WTC11 (cell line): ENCODE results near the gene TMEM88. TPM values are rescaled to one million over a fixed set of nuclear protein-coding genes. Genes with fewer than 3 reads are reported as not detected.

Source experiments
- ATAC-seq: fragments of 200-7000 bp; cut with Tn5 transposase; 2 replicates; pipeline ENCODE4 v1.10.0; 2021; ENCODE audit warnings: mild to moderate bottlenecking, moderate library complexity
- CTCF ChIA-PET: fragments of 300-600 bp; sonication (Branson Sonifier 250); formaldehyde crosslinking; loops from one replicate; lab custom pipeline; 2021; ENCODE audit warnings: antibody characterized with exemption; lab: Charles Lee
- POLR2A ChIA-PET: fragments of 350-600 bp; sonication (Branson Sonifier 250); formaldehyde crosslinking; loops from one replicate; lab custom pipeline; 2021; ENCODE audit warnings: antibody characterized with exemption; lab: Charles Lee
- DNase-seq: peaks from one replicate; pipeline ENCODE4 v3.0.0; 2021; ENCODE audit warnings: low spot score
- H3K27ac Mint-ChIP-seq: 2 replicates; pipeline ENCODE4 v1.8.0; 2021; ENCODE audit warnings: mixed read lengths
- H3K27me3 Mint-ChIP-seq: 2 replicates; pipeline ENCODE4 v1.8.0; 2021; ENCODE audit warnings: low read depth, mild to moderate bottlenecking, moderate library complexity, mixed read lengths
- H3K36me3 Mint-ChIP-seq: 2 replicates; pipeline ENCODE4 v1.8.0; 2021; ENCODE audit warnings: mixed read lengths
- H3K4me1 Mint-ChIP-seq: 2 replicates; pipeline ENCODE4 v1.8.0; 2022; ENCODE audit warnings: mixed read lengths
- H3K4me3 Mint-ChIP-seq: 2 replicates; pipeline ENCODE4 v1.8.0; 2021; ENCODE audit warnings: mild to moderate bottlenecking, moderate library complexity, mixed read lengths
- H3K9me3 Mint-ChIP-seq: 2 replicates; pipeline ENCODE4 v1.8.0; 2021; ENCODE audit warnings: mixed read lengths
- CBFB ChIP-seq: sonication (generic); formaldehyde crosslinking; IDR thresholded peaks from 2 replicates; pipeline ENCODE4 v1.8.1; 2022; ENCODE audit warnings: mild to moderate bottlenecking, low read depth, missing genetic modification reagents
- CTCF ChIP-seq: fragments of 200-600 bp; IDR thresholded peaks from 2 replicates; pipeline ENCODE4 v1.8.0; 2022; ENCODE audit warnings: antibody characterized with exemption
- ESRRA ChIP-seq: sonication (generic); formaldehyde crosslinking; IDR thresholded peaks from 2 replicates; pipeline ENCODE4 v1.8.1; 2022; ENCODE audit warnings: mild to moderate bottlenecking, missing genetic modification reagents, borderline replicate concordance
- FOXJ3 ChIP-seq: sonication (generic); formaldehyde crosslinking; IDR thresholded peaks from 2 replicates; pipeline ENCODE4 v1.9.0; 2021; ENCODE audit warnings: missing genetic modification reagents, mild to moderate bottlenecking, borderline replicate concordance
- IRF2 ChIP-seq: sonication (generic); formaldehyde crosslinking; IDR thresholded peaks from 2 replicates; pipeline ENCODE4 v1.8.0; 2022; ENCODE audit warnings: low read depth, missing genetic modification reagents, borderline replicate concordance
- JUN ChIP-seq: sonication (generic); formaldehyde crosslinking; IDR thresholded peaks from 2 replicates; pipeline ENCODE4 v1.8.0; 2023; ENCODE audit warnings: mild to moderate bottlenecking, missing genetic modification reagents
- KAT7 ChIP-seq: sonication (generic); formaldehyde crosslinking; IDR thresholded peaks from 2 replicates; pipeline ENCODE4 v1.8.1; 2023; ENCODE audit warnings: missing genetic modification reagents, mild to moderate bottlenecking, borderline replicate concordance
- PREB ChIP-seq: sonication (generic); formaldehyde crosslinking; IDR thresholded peaks from 2 replicates; pipeline ENCODE4 v1.8.1; 2022; ENCODE audit warnings: mild to moderate bottlenecking, missing genetic modification reagents, moderate library complexity, borderline replicate concordance
- SOX15 ChIP-seq: fragments of 250-450 bp; sonication (Bioruptor Pico); IDR thresholded peaks from 2 replicates; pipeline ENCODE4 v1.9.0; 2021; ENCODE audit warnings: mild to moderate bottlenecking
- ZNF219 ChIP-seq: sonication (generic); formaldehyde crosslinking; IDR thresholded peaks from 2 replicates; pipeline ENCODE4 v1.8.0; 2023; ENCODE audit warnings: missing genetic modification reagents, mild to moderate bottlenecking, borderline replicate concordance
- ZNF232 ChIP-seq: sonication (generic); formaldehyde crosslinking; IDR thresholded peaks from 2 replicates; pipeline ENCODE4 v1.8.0; 2022; ENCODE audit warnings: mild to moderate bottlenecking, missing genetic modification reagents
- ZNF396 ChIP-seq: fragments of 250-450 bp; sonication (Bioruptor Pico); IDR thresholded peaks from 2 replicates; pipeline ENCODE4 v1.8.0; 2021; ENCODE audit warnings: mild to moderate bottlenecking, moderate library complexity, borderline replicate concordance
- ZNF416 ChIP-seq: fragments of 250-450 bp; sonication (Bioruptor Pico); IDR thresholded peaks from 2 replicates; pipeline ENCODE4 v1.9.0; 2021; ENCODE audit warnings: mild to moderate bottlenecking, inconsistent platforms
- ZNF423 ChIP-seq: fragments of 250-450 bp; sonication (Bioruptor Pico); IDR thresholded peaks from 2 replicates; pipeline ENCODE4 v2.1.2; 2022; ENCODE audit warnings: mild to moderate bottlenecking, moderate library complexity
- total RNA-seq: library from RNA; stranded (reverse); gene quantifications from 3 replicates; pipeline ENCODE4 v1.2.3, GENCODE V29; 2021
- TF ChIP-seq, protein P1 (sequence below): sonication (generic); formaldehyde crosslinking; IDR thresholded peaks from 2 replicates; pipeline ENCODE4 v1.8.0; 2022; ENCODE audit warnings: missing genetic modification reagents
- TF ChIP-seq, protein P2 (sequence below): sonication (generic); formaldehyde crosslinking; IDR thresholded peaks from 2 replicates; pipeline ENCODE4 v1.8.1; 2023; ENCODE audit warnings: mild to moderate bottlenecking, missing genetic modification reagents, moderate library complexity

The TMEM88 gene
- total RNA-seq, 1 experiment from 2014 or later, result 2.9 TPM

- TF ChIP-seq PREB (CRISPR knock-in tag), result no peak
- no peak for TF ChIP-seq ESRRA (CRISPR knock-in tag)
- TF ChIP-seq ZNF219, result no peak
- TF ChIP-seq ZNF416 (CRISPR knock-in tag), result no peak
- TF ChIP-seq CBFB (CRISPR knock-in tag), result no peak
- no peak for TF ChIP-seq ZNF232 (CRISPR knock-in tag)
- no peak for TF ChIP-seq ZNF423 (CRISPR knock-in tag)
- no peak for TF ChIP-seq FOXJ3
- TF ChIP-seq KAT7 (CRISPR knock-in tag), result no peak
- TF ChIP-seq ZNF396 (CRISPR knock-in tag), result no peak
- TF ChIP-seq, protein P1, sequence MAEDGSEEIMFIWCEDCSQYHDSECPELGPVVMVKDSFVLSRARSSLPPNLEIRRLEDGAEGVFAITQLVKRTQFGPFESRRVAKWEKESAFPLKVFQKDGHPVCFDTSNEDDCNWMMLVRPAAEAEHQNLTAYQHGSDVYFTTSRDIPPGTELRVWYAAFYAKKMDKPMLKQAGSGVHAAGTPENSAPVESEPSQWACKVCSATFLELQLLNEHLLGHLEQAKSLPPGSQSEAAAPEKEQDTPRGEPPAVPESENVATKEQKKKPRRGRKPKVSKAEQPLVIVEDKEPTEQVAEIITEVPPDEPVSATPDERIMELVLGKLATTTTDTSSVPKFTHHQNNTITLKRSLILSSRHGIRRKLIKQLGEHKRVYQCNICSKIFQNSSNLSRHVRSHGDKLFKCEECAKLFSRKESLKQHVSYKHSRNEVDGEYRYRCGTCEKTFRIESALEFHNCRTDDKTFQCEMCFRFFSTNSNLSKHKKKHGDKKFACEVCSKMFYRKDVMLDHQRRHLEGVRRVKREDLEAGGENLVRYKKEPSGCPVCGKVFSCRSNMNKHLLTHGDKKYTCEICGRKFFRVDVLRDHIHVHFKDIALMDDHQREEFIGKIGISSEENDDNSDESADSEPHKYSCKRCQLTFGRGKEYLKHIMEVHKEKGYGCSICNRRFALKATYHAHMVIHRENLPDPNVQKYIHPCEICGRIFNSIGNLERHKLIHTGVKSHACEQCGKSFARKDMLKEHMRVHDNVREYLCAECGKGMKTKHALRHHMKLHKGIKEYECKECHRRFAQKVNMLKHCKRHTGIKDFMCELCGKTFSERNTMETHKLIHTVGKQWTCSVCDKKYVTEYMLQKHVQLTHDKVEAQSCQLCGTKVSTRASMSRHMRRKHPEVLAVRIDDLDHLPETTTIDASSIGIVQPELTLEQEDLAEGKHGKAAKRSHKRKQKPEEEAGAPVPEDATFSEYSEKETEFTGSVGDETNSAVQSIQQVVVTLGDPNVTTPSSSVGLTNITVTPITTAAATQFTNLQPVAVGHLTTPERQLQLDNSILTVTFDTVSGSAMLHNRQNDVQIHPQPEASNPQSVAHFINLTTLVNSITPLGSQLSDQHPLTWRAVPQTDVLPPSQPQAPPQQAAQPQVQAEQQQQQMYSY (CRISPR knock-in tag), result no peak
Observed at GRCh38 chr17:7825206-7825990, 29.5 kb upstream of the TMEM88 start (continued).

DNA sequence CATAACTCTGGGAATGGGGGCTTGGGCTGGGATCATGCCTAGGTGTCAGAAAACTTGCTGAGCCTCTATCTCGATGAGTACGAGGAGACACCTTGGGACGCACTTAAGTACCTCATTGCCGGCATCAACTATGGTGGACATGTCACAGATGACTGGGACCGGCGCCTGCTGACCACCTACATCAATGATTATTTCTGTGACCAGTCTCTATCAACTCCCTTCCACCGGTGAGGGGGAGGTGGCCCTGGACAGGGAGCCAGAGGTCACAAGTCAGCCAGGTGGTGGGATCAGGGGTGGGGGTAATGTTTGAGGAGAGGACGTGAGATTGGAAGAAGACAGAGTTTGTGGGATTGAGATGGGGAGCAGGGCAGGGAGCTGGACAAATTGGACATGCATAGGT lies 24.2 kb upstream of the TMEM88 start:
- POLR2A ChIA-PET, result no interaction called here

More for the DNA sequence above, 24.2 kb upstream of the TMEM88 start:
- Mint-ChIP-seq H3K36me3 (no peaks in the 10 kb centered on the region), H3K4me1 (peaks cover 12% of the 10 kb centered on the region), H3K27me3 (peaks cover 66% of the 10 kb centered on the region), H3K4me3 (no peak overlapping the region), H3K9me3 (no peaks in the 10 kb centered on the region), H3K27ac (no peak overlapping the region)
- TF ChIP-seq CTCF (no peak), JUN (CRISPR knock-in tag) (no peak), SOX15 (CRISPR knock-in tag) (no peak), IRF2 (CRISPR knock-in tag) (no peak)
- TF ChIP-seq, protein P2, sequence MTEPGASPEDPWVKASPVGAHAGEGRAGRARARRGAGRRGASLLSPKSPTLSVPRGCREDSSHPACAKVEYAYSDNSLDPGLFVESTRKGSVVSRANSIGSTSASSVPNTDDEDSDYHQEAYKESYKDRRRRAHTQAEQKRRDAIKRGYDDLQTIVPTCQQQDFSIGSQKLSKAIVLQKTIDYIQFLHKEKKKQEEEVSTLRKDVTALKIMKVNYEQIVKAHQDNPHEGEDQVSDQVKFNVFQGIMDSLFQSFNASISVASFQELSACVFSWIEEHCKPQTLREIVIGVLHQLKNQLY, result no peak
- DNase-seq, result no peak
- no peak for ATAC-seq
- CTCF ChIA-PET, result no interaction called here
